ENCODE measurements around the gene ERCC6L2. TPM values are rescaled to one million over a fixed set of nuclear protein-coding genes. Genes with fewer than 3 reads are reported as not detected.

The ERCC6L2 gene
- total and polyA plus RNA-seq, 10 of the 15 experiments (the other 5 are each of a cell fraction or from before 2014, with no cell fraction given), result 8.1 to 45.0 (median 22.6) TPM

DNA sequence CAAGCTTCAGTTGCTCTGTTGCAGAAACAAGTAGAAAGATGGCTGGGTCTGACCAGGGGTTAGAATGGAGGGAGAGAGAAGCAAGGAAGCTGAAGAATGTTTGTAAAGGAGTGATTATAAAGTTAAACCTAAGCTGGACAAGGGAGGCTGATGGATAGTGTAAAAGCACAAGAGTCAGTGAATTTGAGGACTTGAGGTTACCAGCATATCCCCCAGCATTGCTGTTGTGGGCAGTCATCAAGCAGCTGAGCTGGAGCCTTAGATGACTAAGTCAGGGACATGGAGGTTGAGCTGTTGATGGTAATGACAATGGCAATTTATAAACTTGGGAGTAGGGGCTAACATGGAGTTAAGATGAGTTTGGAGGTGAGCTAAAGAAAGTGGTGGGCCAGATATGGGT, 131.5 kb downstream of the ERCC6L2 start (continued):
- no peak for TF ChIP-seq TAF1 (IDR thresholded peaks at IDR 0.05; ENCODE audit: borderline replicate concordance, low read depth, low read length)

DNA sequence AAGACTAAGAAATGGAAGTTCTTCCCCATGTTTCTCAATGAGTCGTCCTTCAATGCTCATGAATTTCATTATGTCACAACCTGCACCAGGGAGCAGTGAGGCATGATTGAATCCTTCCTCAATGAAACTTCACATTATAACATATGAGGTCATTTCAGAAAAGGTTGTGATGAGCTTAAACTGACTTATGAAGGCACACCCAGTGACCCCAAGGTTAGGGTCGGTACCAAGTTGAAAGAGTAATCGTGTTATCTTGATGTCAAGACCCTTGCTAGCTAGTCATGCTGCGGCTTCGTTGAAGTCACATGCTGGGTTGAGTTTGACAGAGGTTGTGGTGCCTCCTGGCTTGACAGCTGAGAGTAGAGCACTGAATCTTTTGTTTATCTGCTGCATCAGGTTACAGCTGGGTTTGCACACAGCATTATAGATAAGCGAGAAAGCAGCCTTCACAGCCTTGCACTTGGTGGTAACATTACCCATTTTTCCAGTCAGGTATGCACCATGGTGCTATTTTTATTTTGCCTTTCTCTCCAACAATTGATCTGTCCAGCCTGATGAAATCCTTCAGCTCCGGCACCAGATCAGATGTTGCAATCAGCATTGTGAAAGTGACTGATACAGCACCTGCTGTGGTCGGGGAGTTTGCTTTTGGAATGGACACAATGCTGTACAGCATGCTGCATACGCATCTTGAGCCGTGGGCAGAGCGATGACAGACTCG, 133.2 kb downstream of the ERCC6L2 start:
- ChIA-PET SMC1A (ENCODE audit: uncharacterized antibody, unreplicated experiment) (interaction anchor here (0.7 to 1.6 kb wide), 3 partner anchors 10 to 279 kb away, joined by 3 read pairs; no protein-coding TSS in a partner anchor), RAD21 (ENCODE audit: unreplicated experiment) (no interaction called here), CTCF (interaction anchor here (1.5 to 1.7 kb wide), 2 partner anchors 10 to 12 kb away, joined by 3 to 4 read pairs; no protein-coding TSS in a partner anchor), POLR2A (no interaction called here)
- ATAC-seq (peak; percentile 49), FAIRE-seq (no peak), DNase-seq (ENCODE audit: low read depth, low spot score) (no peak)
- in situ Hi-C loops (cut with MboI), result no loop called here
- Histone ChIP-seq H3K27me3 (replicated peaks in 1 of 2; ENCODE audit: control insufficient read depth in 2 of 2, insufficient read depth in 2 of 2, low read length in 1 of 2) (no peaks in the 10 kb centered on the region), H3K79me2 (ENCODE audit: control insufficient read depth, insufficient read depth, low read length) (no peaks in the 10 kb centered on the region), H3K9me3 (replicated peaks; ENCODE audit: control insufficient read depth, insufficient read depth, low read length) (no peaks in the 10 kb centered on the region), H3K4me3 (no peak overlapping the region), H3K4me1 (ENCODE audit: control insufficient read depth, insufficient read depth, low read length) (no peaks in the 10 kb centered on the region), H3K27ac (ENCODE audit: control insufficient read depth, insufficient read depth) (no peak overlapping the region), H3K9ac (ENCODE audit: control insufficient read depth, insufficient read depth, low read length) (no peak overlapping the region), H3K4me2 (ENCODE audit: control insufficient read depth, insufficient read depth) (no peak overlapping the region), H2AFZ (ENCODE audit: control insufficient read depth, low read depth, low read length) (no peak overlapping the region), H3K36me3 (ENCODE audit: control insufficient read depth in 2 of 2, insufficient read depth in 2 of 2, low read length in 1 of 2) (peaks cover 0 to 8% of the 10 kb centered on the region in 2 experiments; a peak in 1 of 4 replicates), H4K20me1 (ENCODE audit: control insufficient read depth, insufficient read depth) (no peaks in the 10 kb centered on the region)
- TF ChIP-seq CREB1 (IDR thresholded peaks at IDR 0.05; ENCODE audit: low read depth) (0 out of 2 replicates have a peak, but pooled peaks have one; percentile 35), SREBF1 (IDR thresholded peaks at IDR 0.05; ENCODE audit: low read length) (no peak)
- intact Hi-C loops (cut with micrococcal nuclease; ENCODE audit: unreplicated experiment), result no loop called here
- 62% methylated on average over 12 of the region's 12 CpGs for WGBS (ENCODE audit: insufficient coverage, insufficient replicate concordance, low lambda C conversion rate, missing lambda C conversion rate)
- no TSS peak for BruUV-seq (replicated peaks)

DNA sequence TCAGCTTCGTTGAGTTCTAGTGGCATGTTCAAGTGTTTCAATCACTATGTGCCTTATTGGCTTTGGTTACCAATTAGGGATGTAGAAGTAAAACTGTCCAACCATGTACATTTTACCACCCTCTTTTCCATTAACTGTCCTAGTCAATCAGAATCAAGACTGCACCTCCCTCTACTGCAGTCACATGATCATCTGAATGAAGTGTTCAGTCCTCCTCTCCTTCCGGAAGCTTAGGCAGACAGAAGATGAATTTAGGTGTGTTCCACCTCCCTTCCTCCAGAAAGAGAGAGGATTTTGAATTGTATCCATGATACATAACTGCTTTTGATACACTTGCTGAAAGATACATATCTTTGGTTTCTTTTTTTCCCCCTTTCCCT, 133.7 kb downstream of the ERCC6L2 start:
- no peaks in the 10 kb centered on the region for H3K9me3 ChIP-seq (replicated peaks; ENCODE audit: control insufficient read depth, insufficient read depth, low read length)
- H3K79me2 ChIP-seq (ENCODE audit: control insufficient read depth, insufficient read depth, low read length), result no peaks in the 10 kb centered on the region
- CTCF ChIA-PET, result interaction anchor here (1.7 kb wide), 1 partner anchor 13 kb away, joined by 4 read pairs; no protein-coding TSS in a partner anchor
- FAIRE-seq (no peak), DNase-seq (ENCODE audit: low read depth, low spot score) (no peak), ATAC-seq (no peak)
- POLR2A ChIA-PET, result no interaction called here
- no peaks in the 10 kb centered on the region for H4K20me1 ChIP-seq (ENCODE audit: control insufficient read depth, insufficient read depth)
- intact Hi-C loops (cut with micrococcal nuclease; ENCODE audit: unreplicated experiment), result no loop called here
- H3K36me3 ChIP-seq (ENCODE audit: control insufficient read depth in 2 of 2, insufficient read depth in 2 of 2, low read length in 1 of 2), result peaks cover 0 to 8% of the 10 kb centered on the region in 2 experiments; a peak in 1 of 4 replicates
- RAD21 ChIA-PET (ENCODE audit: unreplicated experiment), result no interaction called here
- whole genome bisulfite sequencing (ENCODE audit: insufficient coverage, insufficient replicate concordance, low lambda C conversion rate, missing lambda C conversion rate), result 94% methylated on average over 2 of the region's 2 CpGs
- no TSS peak for BruUV-seq (replicated peaks)
- H3K4me2 ChIP-seq (ENCODE audit: control insufficient read depth, insufficient read depth), result no peak overlapping the region
- no peaks in the 10 kb centered on the region for H3K4me1 ChIP-seq (ENCODE audit: control insufficient read depth, insufficient read depth, low read length)
- H3K27me3 ChIP-seq (replicated peaks in 1 of 2; ENCODE audit: control insufficient read depth in 2 of 2, insufficient read depth in 2 of 2, low read length in 1 of 2), result no peaks in the 10 kb centered on the region
- no peak overlapping the region for H3K27ac ChIP-seq (ENCODE audit: control insufficient read depth, insufficient read depth)
- H2AFZ ChIP-seq (ENCODE audit: control insufficient read depth, low read depth, low read length), result no peak overlapping the region
- in situ Hi-C loops (cut with MboI), result no loop called here
- no peak overlapping the region for H3K9ac ChIP-seq (ENCODE audit: control insufficient read depth, insufficient read depth, low read length)
- no peak overlapping the region for H3K4me3 ChIP-seq
- SMC1A ChIA-PET (ENCODE audit: uncharacterized antibody, unreplicated experiment), result interaction anchor here (0.7 to 1.6 kb wide), 3 partner anchors 11 to 279 kb away, joined by 3 read pairs; no protein-coding TSS in a partner anchor
- TF ChIP-seq, protein P1, sequence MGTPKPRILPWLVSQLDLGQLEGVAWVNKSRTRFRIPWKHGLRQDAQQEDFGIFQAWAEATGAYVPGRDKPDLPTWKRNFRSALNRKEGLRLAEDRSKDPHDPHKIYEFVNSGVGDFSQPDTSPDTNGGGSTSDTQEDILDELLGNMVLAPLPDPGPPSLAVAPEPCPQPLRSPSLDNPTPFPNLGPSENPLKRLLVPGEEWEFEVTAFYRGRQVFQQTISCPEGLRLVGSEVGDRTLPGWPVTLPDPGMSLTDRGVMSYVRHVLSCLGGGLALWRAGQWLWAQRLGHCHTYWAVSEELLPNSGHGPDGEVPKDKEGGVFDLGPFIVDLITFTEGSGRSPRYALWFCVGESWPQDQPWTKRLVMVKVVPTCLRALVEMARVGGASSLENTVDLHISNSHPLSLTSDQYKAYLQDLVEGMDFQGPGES (IDR thresholded peaks at IDR 0.05), result no peak
- no peak for TF ChIP-seq CBX5 (IDR thresholded peaks at IDR 0.05; ENCODE audit: low read depth)
- TF ChIP-seq, protein P2, sequence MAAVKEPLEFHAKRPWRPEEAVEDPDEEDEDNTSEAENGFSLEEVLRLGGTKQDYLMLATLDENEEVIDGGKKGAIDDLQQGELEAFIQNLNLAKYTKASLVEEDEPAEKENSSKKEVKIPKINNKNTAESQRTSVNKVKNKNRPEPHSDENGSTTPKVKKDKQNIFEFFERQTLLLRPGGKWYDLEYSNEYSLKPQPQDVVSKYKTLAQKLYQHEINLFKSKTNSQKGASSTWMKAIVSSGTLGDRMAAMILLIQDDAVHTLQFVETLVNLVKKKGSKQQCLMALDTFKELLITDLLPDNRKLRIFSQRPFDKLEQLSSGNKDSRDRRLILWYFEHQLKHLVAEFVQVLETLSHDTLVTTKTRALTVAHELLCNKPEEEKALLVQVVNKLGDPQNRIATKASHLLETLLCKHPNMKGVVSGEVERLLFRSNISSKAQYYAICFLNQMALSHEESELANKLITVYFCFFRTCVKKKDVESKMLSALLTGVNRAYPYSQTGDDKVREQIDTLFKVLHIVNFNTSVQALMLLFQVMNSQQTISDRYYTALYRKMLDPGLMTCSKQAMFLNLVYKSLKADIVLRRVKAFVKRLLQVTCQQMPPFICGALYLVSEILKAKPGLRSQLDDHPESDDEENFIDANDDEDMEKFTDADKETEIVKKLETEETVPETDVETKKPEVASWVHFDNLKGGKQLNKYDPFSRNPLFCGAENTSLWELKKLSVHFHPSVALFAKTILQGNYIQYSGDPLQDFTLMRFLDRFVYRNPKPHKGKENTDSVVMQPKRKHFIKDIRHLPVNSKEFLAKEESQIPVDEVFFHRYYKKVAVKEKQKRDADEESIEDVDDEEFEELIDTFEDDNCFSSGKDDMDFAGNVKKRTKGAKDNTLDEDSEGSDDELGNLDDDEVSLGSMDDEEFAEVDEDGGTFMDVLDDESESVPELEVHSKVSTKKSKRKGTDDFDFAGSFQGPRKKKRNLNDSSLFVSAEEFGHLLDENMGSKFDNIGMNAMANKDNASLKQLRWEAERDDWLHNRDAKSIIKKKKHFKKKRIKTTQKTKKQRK (IDR thresholded peaks at IDR 0.05; ENCODE audit: low read depth, low read length), result no peak
- TF ChIP-seq, protein P3, sequence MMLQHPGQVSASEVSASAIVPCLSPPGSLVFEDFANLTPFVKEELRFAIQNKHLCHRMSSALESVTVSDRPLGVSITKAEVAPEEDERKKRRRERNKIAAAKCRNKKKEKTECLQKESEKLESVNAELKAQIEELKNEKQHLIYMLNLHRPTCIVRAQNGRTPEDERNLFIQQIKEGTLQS (IDR thresholded peaks at IDR 0.05; ENCODE audit: borderline replicate concordance, extremely low read depth, low read depth, low read length), result no peak
- no peak for TF ChIP-seq GABPA (IDR thresholded peaks at IDR 0.05; ENCODE audit: low read depth)
- no peak for TF ChIP-seq TAF1 (IDR thresholded peaks at IDR 0.05; ENCODE audit: borderline replicate concordance, low read depth, low read length)
- no peak for TF ChIP-seq SRF (IDR thresholded peaks at IDR 0.05; ENCODE audit: low read depth in 2 of 2, low read length in 2 of 2)

Data from GM12878 (cell line).